ENCODE measurements around the gene RBMS1.

GRCh38 chr2:160432633-160433032 lies 61.0 kb downstream of the RBMS1 start:
- TF ChIP-seq CTCF (IDR thresholded peaks at IDR 0.05) (peak in 1 of 6 experiments; percentile 36), POLR2A (IDR thresholded peaks at IDR 0.05) (no peak)

Data from esophagus squamous epithelium (tissue), 4 donors.